HUDEP-2 (cell line): ENCODE measurements around the gene ECEL1.

Source experiments
- DNase-seq, 76 experiments: peaks; one replicate each; lab custom pipeline; 2025; ENCODE audit not compliant: unreplicated experiment in 76 of 76; lab: John Stamatoyannopoulos, UW

ECEL1 gene

GRCh38 chr2:232485348-232485756 is 2.3 kb downstream of the ECEL1 start:
- DNase-seq: no peak

DNA sequence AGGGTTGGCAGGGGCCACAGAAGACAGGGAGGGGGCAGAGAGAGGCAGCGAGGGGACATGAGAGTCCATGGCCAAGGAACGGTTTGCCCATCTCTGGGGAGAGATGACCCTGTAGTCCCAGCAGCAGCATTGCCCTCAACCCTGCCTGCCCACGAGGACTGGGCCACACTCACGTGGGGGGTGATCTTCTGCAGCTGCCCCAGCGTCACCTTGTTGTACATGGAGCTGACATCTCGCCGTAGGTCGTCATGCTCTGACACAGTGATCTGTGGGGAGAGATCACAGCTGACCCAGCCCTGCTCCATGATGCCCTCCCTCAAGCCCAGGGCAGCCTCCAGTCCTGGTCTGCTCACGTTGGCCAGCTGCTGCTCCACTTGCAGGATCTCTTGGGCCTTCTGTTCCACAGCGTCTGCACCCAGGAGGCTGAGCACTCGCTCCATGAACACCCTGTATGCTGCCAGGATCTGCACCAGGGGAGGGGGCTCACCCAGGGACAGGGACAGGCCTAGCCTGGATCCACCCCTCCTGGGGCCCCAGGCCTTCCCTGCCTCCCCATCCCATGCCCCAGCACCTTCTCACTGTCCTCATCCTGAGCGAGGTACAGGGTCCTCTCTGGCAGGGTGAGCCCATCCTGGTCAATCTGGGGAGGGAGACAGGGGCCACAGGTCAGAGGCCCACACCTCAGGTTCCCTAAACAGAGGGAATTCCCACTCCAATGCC is 2.8 kb downstream of the ECEL1 start:
- DNase-seq: no peak

DNA sequence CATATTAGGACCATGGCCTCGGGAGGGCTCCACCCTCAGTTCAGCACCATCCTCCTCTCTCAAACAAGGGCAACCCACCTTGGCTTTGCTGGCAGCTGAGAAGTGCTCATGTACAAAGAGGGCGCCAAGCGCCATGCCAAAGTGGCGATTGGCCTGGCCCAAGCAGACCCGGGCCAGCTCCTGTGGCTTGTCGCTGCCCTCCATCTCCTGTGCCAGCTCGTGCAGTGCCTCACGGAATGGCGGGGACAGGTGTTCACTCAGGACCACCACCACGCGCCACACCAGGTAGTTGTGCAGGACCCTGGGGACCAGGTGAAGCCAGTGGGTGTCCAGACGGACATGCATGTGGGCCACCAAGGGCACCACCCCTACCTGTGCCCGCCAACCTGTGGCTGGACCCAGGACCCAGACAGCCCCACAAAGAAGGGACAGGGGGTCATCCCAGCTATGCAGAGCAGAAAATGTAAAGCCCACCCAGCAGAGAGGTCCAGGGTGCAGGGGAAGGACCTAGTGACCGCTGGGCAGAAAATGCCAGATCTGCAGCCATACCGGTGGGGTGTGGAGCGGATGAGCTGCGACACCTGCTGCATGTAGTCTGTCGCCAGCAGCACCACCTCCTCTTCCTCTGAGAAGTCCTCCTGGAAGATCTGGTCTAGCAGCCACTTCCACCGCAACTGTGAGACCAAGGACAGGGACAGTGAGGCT is 3.6 kb downstream of the ECEL1 start:
- no peak for DNase-seq

DNA sequence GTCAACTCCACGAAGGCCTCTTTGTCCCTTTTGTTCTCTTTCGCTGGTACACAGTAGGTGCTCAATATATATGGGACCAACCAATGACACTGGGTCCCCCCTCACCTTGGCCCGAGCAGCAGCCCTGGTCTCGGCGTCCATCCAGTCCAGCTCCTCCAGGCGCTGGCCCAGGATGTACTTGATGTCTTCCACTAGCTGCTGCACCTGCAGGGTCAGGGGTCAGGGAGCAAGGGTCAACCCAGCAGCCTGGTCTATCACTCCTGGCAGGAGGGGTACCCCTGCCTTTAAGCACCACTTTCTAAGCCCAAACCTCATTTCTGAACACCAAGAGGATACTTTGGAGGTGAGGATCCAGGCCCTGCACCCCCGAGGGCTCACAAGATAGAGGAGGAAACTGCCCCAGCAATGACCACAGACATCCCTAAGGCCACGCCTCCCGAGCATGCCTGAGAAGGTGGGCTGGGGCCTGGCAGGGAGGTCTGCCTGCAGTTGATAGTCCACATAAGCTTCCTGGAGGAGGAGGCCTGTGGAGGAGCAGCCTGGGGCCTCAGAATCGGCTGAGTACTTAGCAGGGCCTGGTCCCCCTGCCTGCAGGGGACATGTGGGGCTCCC is 4.2 kb downstream of the ECEL1 start:
- no peak for DNase-seq

DNA sequence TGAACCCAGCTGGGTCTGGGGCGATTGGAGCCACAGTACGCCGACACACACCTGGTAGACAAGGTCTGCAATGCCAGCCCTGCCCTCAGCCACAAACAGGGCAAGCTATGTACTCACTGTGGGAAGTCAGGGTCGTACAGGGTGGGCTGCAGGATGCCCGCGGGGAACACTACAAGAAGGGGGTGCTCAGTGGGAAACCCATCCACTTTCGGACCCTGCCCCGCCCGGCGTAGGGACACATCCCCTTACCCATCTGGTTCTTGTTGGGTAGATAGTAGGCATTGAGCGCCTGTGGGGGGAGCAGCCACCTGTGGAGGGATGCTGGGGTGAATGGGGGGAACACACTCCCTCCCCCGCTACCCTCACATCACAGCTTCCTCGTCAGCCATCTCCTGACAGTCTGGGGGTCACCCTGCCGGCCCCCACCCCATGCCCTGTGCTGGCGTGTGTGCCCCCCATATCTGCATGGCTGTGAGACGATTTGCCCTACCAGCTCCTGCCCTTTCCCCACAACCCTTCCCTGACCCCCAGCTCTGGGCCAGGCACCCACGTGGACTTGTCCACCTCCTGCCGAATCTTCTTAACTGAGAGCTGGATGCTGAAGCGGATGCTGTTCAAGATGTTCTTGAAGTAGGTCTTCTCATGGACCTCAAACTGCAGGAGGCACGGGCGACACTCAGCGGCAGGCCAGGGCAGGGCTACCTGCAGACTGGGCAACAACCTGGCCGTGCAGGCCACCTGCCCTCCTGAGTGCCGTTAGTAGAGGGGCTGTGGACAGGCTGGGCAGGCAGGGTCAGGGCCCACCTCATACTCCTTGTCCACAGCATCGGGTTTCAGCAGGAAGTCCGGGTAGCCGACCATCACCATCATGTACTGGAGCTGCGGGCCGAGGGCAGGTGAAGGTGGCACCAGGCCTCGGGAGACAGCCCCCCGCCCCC is 5.1 kb downstream of the ECEL1 start:
- DNase-seq: no peak

- no peak for DNase-seq
These were observed 6.1 kb downstream of the ECEL1 start for GRCh38 chr2:232481322-232482140.

- DNase-seq: no peak
These were observed 7.1 kb downstream of the ECEL1 start for GRCh38 chr2:232480201-232481190.

DNA sequence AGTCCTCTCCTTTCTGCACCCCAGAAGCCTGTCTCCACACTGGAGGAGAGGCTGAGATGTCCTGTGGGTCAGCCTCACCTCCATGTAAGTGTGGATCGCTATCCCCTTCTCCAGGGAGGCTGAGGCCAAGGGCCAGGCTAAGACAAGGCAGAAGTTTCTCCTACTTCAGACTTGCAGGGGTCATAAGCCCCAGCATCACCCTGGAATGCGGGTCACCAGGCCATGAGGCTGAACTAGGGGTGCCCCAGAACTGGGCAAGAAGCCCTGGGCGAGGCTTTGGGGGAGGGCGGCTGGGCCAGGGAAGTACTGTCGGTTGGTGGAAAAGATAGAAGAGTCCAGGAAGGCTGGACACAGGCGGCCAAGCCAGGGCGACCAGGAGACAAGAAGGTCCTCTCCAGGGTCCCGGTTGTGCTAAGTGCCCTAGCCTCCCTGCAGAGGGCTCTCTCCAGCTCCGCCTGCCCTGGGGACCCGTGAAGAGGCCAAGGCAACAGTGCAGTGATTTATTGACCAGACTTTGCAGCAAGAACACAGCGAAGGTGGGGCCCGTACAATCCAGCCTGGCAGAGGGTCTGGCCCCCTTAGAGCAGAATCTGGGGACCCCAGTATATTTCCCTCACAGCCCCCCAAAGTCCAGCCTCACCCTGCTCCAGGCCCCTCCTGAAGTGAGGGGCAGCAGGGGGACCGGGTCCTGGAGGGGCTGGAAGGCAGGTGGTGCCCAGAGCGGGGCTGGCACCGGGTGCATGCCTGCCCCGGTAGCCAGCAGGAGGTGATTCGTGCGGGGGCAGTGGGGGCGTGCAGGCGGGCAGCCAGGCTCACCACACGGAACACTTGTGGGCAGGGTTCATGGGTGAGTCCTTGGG is 8.1 kb downstream of the ECEL1 start:
- DNase-seq: no peak

DNA sequence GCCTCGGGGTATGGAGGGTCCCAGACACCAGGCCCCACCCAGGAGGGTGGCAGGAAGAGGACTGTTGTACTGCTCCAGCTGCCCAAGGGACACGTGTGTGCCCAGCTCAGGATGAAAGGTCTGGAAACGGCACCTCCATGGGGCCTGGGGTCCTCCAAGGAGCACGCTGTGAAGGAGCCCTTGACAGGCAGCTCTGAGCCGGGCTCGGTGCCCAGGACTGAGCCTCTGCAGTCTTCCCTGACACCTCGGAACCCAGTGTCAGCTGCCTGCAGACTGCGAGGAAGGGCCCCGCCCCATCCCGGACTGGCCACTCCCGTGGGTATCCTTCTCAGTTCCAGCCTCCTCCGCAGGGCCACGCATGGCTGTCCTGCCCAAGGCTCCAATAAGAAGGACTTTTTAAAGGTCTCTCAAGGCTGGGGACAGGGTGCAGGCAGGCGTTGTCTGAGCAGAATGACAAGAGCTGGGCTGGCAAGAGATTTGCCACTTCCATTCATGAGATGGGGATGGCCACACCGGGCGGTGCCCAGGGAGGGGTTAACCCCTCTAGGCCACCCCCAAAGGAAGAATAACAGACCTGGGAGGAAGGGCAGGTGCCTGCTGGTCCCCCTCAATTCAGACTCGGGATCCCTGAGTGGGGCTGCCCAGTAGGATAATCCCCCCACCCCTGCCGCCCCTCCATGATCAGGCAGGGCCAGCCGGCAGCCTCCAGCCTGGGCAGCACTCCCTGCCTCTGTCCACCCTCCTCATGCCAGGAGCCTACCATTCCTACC is 8.9 kb downstream of the ECEL1 start:
- DNase-seq: no peak

- no peak for DNase-seq
These were observed 9.7 kb downstream of the ECEL1 start for GRCh38 chr2:232477751-232478510.

DNA sequence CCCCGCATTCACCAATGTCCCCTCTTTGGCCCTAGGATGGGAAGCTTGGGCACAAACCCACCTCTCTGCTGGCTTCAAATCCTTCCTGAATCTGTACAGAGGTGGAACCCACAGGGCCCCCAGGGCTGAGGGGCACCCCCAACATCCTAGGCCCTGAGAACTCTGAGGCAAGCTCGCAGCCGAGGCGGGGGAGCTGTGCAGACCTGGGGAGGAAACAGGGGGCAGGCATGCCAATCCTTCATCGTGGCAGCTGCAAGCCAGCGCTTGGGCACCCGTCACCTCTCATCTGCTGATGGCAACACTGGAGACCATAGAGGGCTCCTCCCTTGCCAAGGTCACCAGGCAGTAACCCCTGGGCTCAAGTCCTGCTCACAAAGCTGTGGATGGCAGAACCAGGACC is 10.8 kb downstream of the ECEL1 start:
- no peak for DNase-seq

DNA sequence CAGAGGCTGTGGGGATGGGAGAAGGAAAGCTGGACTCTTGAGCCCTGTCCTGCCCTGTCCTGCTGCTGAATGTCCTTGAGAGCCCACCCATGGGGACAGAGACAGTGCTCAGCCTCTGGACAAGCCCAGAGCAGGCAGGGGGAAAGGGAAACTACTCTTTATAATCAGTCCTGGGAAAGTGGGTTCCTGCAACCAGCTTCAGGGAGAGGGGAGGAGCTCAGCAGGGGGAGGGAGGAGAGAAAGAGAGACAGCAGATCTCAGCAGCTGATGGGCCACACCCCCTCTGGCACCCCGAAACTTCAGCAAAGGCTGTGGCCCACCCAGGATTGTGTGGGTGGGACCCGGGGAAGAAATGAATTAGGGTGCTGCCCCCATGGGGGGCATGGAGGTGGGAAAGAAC is 11.6 kb downstream of the ECEL1 start:
- no peak for DNase-seq

DNA sequence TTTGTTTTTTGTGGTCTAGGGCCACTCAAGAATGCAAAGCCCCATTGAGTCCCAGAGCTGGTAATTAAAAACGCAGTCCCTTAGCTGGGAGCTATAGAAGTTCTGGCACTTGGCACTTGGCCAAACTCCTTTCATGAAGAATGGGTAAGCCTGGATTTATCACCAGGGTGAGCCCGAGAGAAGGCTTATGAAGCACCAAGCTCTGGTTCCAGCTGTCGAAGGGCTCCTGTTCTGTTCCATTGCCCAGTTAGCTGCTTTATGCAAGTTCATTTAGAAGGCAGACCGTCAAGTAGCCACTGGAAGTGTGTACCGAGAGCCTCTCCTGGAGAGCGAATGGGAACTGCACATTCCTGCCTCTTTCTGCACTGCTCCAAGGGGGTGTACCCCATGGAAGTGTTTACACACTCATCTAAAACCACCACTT is 14.2 kb downstream of the ECEL1 start:
- no peak for DNase-seq

- DNase-seq: no peak
These were observed 21.4 kb downstream of the ECEL1 start for GRCh38 chr2:232466221-232466620.

DNA sequence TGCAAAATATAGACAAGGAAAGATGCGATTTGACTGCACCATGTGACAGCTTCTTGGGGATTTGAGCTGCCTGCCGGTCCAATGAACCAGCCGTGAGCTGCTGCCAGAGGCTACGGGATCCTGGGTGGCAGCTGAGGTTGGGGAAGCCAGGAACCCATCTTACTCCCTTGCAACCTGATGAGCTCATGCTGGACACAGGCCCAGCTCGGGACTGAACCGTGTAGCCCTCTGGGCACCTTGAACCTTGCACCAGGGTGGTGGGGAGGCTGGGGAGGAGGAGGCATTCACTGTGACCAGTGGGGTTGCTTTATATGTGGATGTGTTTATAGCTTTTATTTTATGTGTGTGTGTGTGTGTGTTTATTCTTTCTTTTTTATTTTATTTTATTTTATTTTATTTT is 22.6 kb downstream of the ECEL1 start:
- DNase-seq: no peak

DNA sequence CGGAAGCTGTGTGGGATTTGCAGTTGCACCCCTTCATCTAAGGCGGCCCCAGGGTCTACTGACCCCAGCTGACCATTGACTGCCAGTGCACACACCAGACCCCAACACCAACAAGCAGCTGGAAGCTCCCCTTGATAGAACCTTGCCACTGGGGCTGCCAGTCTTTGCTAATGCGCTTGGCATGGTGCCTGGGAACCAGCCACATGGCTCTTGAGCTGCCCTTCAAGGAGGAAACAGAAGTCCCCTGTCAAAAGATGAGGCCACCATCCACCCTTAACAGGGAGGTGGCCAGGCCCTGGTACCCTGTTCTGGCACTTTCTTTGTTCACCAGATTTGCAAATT is 23.1 kb downstream of the ECEL1 start:
- DNase-seq: no peak
